ENCODE results near the gene GTF3C1.

- TF ChIP-seq CTCF (IDR thresholded peaks at IDR 0.05) (no peak), ZFX (IDR thresholded peaks at IDR 0.05; ENCODE audit: borderline replicate concordance) (no peak)
These were observed 17.6 kb downstream of the GTF3C1 start for GRCh38 chr16:27531826-27532800.

Data from 22Rv1 (cell line).